ENCODE results near the gene METTL3. TPM values are rescaled to one million over a fixed set of nuclear protein-coding genes. Genes with fewer than 3 reads are reported as not detected.

Gene METTL3
- total and polyA plus RNA-seq, 2 of the 4 experiments (the other 2 are of a cell fraction), result 90.6 to 109 TPM

GRCh38 chr14:21520767-21521166, 9.6 kb upstream of the METTL3 start:
- Histone ChIP-seq H2BK20ac (ENCODE audit: low read depth, low read length) (no peak overlapping the region), H3K9ac (ENCODE audit: low read depth, low read length) (no peak overlapping the region), H2AK5ac (ENCODE audit: low read depth, low read length) (no peak overlapping the region), H2BK120ac (ENCODE audit: low read depth, low read length) (no peak overlapping the region), H3K4ac (ENCODE audit: low read depth, low read length) (no peak overlapping the region), H4K20me1 (ENCODE audit: insufficient read depth, low read length) (no peaks in the 10 kb centered on the region; the same call in 1 of the 2 replicates), H3K9me1 (ENCODE audit: insufficient read depth, low read length) (peaks cover 4% of the 10 kb centered on the region), H3K27ac (ENCODE audit: insufficient read depth, low read length) (no peak overlapping the region), H4K5ac (ENCODE audit: low read depth, low read length) (no peak overlapping the region), H3K27me3 (ENCODE audit: control insufficient read depth, insufficient read depth, low read length) (no peaks in the 10 kb centered on the region), H3K79me1 (ENCODE audit: low read depth in 1 of 2, low read length in 2 of 2) (peaks cover 0 to 19% of the 10 kb centered on the region in 2 experiments; a peak in 2 of 4 replicates), H3K4me3 (ENCODE audit: insufficient read depth, low read depth, low read length) (no peak overlapping the region), H3K36me3 (ENCODE audit: control insufficient read depth, insufficient read depth, low read length) (peaks cover 15% of the 10 kb centered on the region; the same call in 1 of the 2 replicates), H3K4me1 (ENCODE audit: control insufficient read depth, insufficient read depth, low read length) (peaks cover 4% of the 10 kb centered on the region), H3K4me2 (ENCODE audit: low read depth, low read length) (no peak overlapping the region), H3K23ac (ENCODE audit: low read depth, low read length) (no peak overlapping the region), H4K91ac (ENCODE audit: insufficient read depth, low read depth, low read length) (no peak overlapping the region), H3K56ac (ENCODE audit: extremely low read depth, insufficient read depth, low read length) (no peak overlapping the region), H2AK9ac (replicated peaks; ENCODE audit: low read depth, low read length, poor library complexity) (no peak overlapping the region), H3K18ac (ENCODE audit: low read depth, low read length) (no peak overlapping the region), H2AFZ (replicated peaks; ENCODE audit: low read length, poor library complexity) (no peak overlapping the region), H2BK5ac (ENCODE audit: low read depth, low read length, poor library complexity, severe bottlenecking) (no peak overlapping the region), H2BK15ac (ENCODE audit: low read depth, low read length) (no peak overlapping the region), H3K14ac (replicated peaks; ENCODE audit: low read depth, low read length) (no peak overlapping the region), H4K8ac (ENCODE audit: low read depth in 2 of 2, low read length in 2 of 2) (no peak overlapping the region), H3K9me3 (ENCODE audit: control insufficient read depth, insufficient read depth, low read length) (no peaks in the 10 kb centered on the region)
- in situ Hi-C loops (cut with MboI; ENCODE audit: low sequenced_read_pairs) (no loop called here), intact Hi-C loops (cut with micrococcal nuclease) (no loop called here), dilution Hi-C loops (cut with HindIII; ENCODE audit: low sequenced_read_pairs, unreplicated experiment) (no loop called here)
- DNase-seq, result no peak
- POLR2A ChIA-PET (ENCODE audit: unreplicated experiment), result no interaction called here
- TF ChIP-seq RFX5 (IDR thresholded peaks at IDR 0.05; ENCODE audit: low read depth, low read length) (no peak), NFE2L2 (IDR thresholded peaks at IDR 0.05; ENCODE audit: low read depth, low read length) (no peak), USF2 (IDR thresholded peaks at IDR 0.05; ENCODE audit: low read depth, low read length) (no peak), MXI1 (IDR thresholded peaks at IDR 0.05; ENCODE audit: borderline replicate concordance, low read depth, low read length) (no peak), FOS (IDR thresholded peaks at IDR 0.05; ENCODE audit: low read depth, low read length) (no peak), MAFK (IDR thresholded peaks at IDR 0.05; ENCODE audit: low read depth, low read length) (no peak), RAD21 (IDR thresholded peaks at IDR 0.05; ENCODE audit: low read length) (no peak), CEBPB (IDR thresholded peaks at IDR 0.05; ENCODE audit: low read depth, low read length) (no peak), CHD1 (IDR thresholded peaks at IDR 0.05; ENCODE audit: low read depth, low read length) (no peak), POLR2A (IDR thresholded peaks at IDR 0.05; ENCODE audit: low read depth, low read length) (no peak), SMC3 (IDR thresholded peaks at IDR 0.05; ENCODE audit: low read depth, low read length) (no peak)
- TF ChIP-seq, protein P1, sequence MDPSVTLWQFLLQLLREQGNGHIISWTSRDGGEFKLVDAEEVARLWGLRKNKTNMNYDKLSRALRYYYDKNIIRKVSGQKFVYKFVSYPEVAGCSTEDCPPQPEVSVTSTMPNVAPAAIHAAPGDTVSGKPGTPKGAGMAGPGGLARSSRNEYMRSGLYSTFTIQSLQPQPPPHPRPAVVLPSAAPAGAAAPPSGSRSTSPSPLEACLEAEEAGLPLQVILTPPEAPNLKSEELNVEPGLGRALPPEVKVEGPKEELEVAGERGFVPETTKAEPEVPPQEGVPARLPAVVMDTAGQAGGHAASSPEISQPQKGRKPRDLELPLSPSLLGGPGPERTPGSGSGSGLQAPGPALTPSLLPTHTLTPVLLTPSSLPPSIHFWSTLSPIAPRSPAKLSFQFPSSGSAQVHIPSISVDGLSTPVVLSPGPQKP (IDR thresholded peaks at IDR 0.05; ENCODE audit: borderline replicate concordance, low read depth, low read length), result no peak
- TF ChIP-seq, protein P2, sequence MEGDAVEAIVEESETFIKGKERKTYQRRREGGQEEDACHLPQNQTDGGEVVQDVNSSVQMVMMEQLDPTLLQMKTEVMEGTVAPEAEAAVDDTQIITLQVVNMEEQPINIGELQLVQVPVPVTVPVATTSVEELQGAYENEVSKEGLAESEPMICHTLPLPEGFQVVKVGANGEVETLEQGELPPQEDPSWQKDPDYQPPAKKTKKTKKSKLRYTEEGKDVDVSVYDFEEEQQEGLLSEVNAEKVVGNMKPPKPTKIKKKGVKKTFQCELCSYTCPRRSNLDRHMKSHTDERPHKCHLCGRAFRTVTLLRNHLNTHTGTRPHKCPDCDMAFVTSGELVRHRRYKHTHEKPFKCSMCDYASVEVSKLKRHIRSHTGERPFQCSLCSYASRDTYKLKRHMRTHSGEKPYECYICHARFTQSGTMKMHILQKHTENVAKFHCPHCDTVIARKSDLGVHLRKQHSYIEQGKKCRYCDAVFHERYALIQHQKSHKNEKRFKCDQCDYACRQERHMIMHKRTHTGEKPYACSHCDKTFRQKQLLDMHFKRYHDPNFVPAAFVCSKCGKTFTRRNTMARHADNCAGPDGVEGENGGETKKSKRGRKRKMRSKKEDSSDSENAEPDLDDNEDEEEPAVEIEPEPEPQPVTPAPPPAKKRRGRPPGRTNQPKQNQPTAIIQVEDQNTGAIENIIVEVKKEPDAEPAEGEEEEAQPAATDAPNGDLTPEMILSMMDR (conservative IDR thresholded peaks at IDR 0.05; ENCODE audit: low read depth, low read length), result no peak
- no peak for ATAC-seq (ENCODE audit: low read depth)
- WGBS, 2 experiments (ENCODE audit: extremely low coverage in 2 of 2, insufficient read length in 1 of 2), result no CpG with 5 or more reads among the region's 1 CpG
- CTCF ChIA-PET, result interaction anchor here (0.6 kb wide), 1 partner anchor 87 kb away, joined by 3 read pairs; no protein-coding TSS in a partner anchor
- BruUV-seq (replicated peaks), result no TSS peak
